ENCODE data around the gene TFR2.

DNA sequence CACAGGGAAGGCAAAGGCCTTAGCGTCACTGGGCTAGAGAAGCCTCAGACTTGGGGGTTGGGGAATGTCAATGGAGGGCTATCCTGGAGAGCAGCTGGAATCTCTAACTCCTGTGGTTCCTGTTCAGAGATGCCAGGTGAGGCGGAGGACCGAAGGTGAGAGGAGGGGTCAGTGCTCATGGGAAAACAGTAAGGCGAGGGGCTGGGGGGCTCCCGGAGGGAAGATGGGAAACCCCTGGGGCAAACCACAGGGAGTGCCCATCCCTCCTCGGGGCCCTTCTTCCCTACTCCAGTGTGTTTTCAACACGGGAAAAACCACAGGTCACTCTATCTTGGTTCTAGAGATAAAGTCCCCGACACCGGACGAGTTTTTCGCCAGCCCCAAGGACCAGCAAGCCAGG is 58.7 kb downstream of the TFR2 start:
- TF ChIP-seq NR2F6 (IDR thresholded peaks at IDR 0.05) (no peak), NR2F6 (CRISPR knock-in tag; IDR thresholded peaks at IDR 0.05) (no peak), STAG1 (CRISPR knock-in tag; IDR thresholded peaks at IDR 0.05) (no peak)
- TF ChIP-seq, protein P1, sequence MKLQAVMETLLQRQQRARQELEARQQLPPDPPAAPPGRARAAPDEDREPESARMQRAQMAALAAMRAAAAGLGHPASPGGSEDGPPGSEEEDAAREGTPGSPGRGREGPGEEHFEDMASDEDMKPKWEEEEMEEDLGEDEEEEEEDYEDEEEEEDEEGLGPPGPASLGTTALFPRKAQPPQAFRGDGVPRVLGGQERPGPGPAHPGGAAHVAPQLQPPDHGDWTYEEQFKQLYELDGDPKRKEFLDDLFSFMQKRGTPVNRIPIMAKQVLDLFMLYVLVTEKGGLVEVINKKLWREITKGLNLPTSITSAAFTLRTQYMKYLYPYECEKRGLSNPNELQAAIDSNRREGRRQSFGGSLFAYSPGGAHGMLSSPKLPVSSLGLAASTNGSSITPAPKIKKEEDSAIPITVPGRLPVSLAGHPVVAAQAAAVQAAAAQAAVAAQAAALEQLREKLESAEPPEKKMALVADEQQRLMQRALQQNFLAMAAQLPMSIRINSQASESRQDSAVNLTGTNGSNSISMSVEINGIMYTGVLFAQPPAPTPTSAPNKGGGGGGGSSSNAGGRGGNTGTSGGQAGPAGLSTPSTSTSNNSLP (IDR thresholded peaks at IDR 0.05; ENCODE audit: low read depth, low read length), result no peak
